Uterus (tissue), 4 donors: Measurements from ENCODE around the gene EPHA4. TPM values are rescaled to one million over a fixed set of nuclear protein-coding genes. Genes with fewer than 3 reads are reported as not detected.

Source experiments
- DNase-seq, 2 donors: peaks; one replicate each; pipeline ENCODE4 v3.0.0-alpha.2; 2019 to 2020
- H3K27ac ChIP-seq, 2 donors: fragments of 200-600 bp; sonication (generic); 1 replicate in 1 of 2; 2 replicates in 1 of 2; pipeline ENCODE4 v1.5.1; 2016 to 2018
- H3K27me3 ChIP-seq, 2 donors: fragments of 200-600 bp; sonication (generic); one replicate each; pipeline ENCODE4 v1.5.1; 2018 to 2019; ENCODE audit warnings: control low read depth in 1 of 2
- H3K36me3 ChIP-seq, 2 donors: fragments of 200-600 bp; sonication (generic); one replicate each; pipeline ENCODE4 v1.5.1; 2019; ENCODE audit warnings: control low read depth in 1 of 2
- H3K4me1 ChIP-seq, 2 donors: fragments of 200-600 bp; sonication (generic); one replicate each; pipeline ENCODE4 v1.5.1; 2018 to 2019; ENCODE audit warnings: control low read depth in 1 of 2
- H3K4me3 ChIP-seq, 2 donors: fragments of 200-600 bp; sonication (generic); 1 replicate in 1 of 2; 2 replicates in 1 of 2; pipeline ENCODE4 v1.5.1; 2018 to 2019; ENCODE audit warnings: mild to moderate bottlenecking in 1 of 2
- H3K9me3 ChIP-seq, 2 donors: fragments of 200-600 bp; sonication (generic); one replicate each; pipeline ENCODE4 v1.5.1; 2019; ENCODE audit warnings: control low read depth in 1 of 2
- CTCF ChIP-seq, 4 experiments: fragments of 200-600 bp in 2 of 4; fragments of 450-650 bp in 2 of 4; sonication (generic) in 2 of 4; IDR thresholded peaks; one replicate each; pipeline ENCODE4 v1.5.1; 2016 to 2019; ENCODE audit warnings: antibody characterized with exemption in 4 of 4, mild to moderate bottlenecking in 2 of 4, moderate library complexity in 1 of 4
- POLR2A ChIP-seq, 2 donors: fragments of 450-650 bp; IDR thresholded peaks; one replicate each; pipeline ENCODE4 v1.6.1; 2016; ENCODE audit warnings: antibody characterized with exemption in 2 of 2, mild to moderate bottlenecking in 1 of 2, moderate library complexity in 1 of 2
- intact Hi-C: fragments of 100-400 bp; cut with DNase I; formaldehyde crosslinking; loops from one replicate; pipeline ENCODE4 v1.15.1; 2023; ENCODE audit warnings: low total_unique reads
- total RNA-seq, 4 donors: library from RNA; depleted of rRNA in 3 of 4; stranded (reverse); fragments of >200 nt in 3 of 4; gene quantifications; one replicate each; pipeline versions ENCODE4 v1.1.0 to v1.2.4, GENCODE V29; 2014 to 2023
- donor health status: DM: yes; HTN: yes; CAD: no.

Gene EPHA4
- total RNA-seq, 4 donors from 2014 or later = 45.6 to 84.7 (median 66.8) TPM

- Histone ChIP-seq H3K4me1 (peaks cover 0 to 6% of the 10 kb centered on the region in 2 donors), H3K36me3 (no peaks in the 10 kb centered on the region), H3K27ac (no peak overlapping the region), H3K4me3 (no peak overlapping the region), H3K27me3 (no peaks in the 10 kb centered on the region), H3K9me3 (no peaks in the 10 kb centered on the region)
- DNase-seq = no peak
- no peak for TF ChIP-seq CTCF (IDR thresholded peaks at IDR 0.05)
- TF ChIP-seq POLR2A (IDR thresholded peaks at IDR 0.05) = no peak
- intact Hi-C loops = no loop called here
Observed at GRCh38 chr2:221476195-221476594, 95.9 kb downstream of the EPHA4 start.

- Histone ChIP-seq H3K27ac (no peak overlapping the region), H3K4me3 (no peak overlapping the region), H3K36me3 (no peaks in the 10 kb centered on the region), H3K4me1 (no peaks in the 10 kb centered on the region), H3K9me3 (no peaks in the 10 kb centered on the region), H3K27me3 (no peaks in the 10 kb centered on the region)
- no peak for DNase-seq
- TF ChIP-seq CTCF (IDR thresholded peaks at IDR 0.05) (no peak), POLR2A (IDR thresholded peaks at IDR 0.05) (no peak)
- intact Hi-C loops = no loop called here
Observed at GRCh38 chr2:221473451-221473850, 98.7 kb downstream of the EPHA4 start.

GRCh38 chr2:221468317-221468716 is 103.8 kb downstream of the EPHA4 start:
- Histone ChIP-seq H3K27ac (peak overlapping the region in 1 of 2 donors; percentile 7), H3K4me1 (no peaks in the 10 kb centered on the region), H3K4me3 (no peak overlapping the region), H3K36me3 (no peaks in the 10 kb centered on the region), H3K27me3 (no peaks in the 10 kb centered on the region), H3K9me3 (no peaks in the 10 kb centered on the region)
- no peak for DNase-seq
- intact Hi-C loops = no loop called here
- TF ChIP-seq POLR2A (IDR thresholded peaks at IDR 0.05) (no peak), CTCF (IDR thresholded peaks at IDR 0.05) (no peak)

- intact Hi-C loops = no loop called here
- Histone ChIP-seq H3K9me3 (no peaks in the 10 kb centered on the region), H3K4me1 (no peaks in the 10 kb centered on the region), H3K27ac (no peak overlapping the region), H3K4me3 (no peak overlapping the region), H3K27me3 (no peaks in the 10 kb centered on the region), H3K36me3 (no peaks in the 10 kb centered on the region)
- TF ChIP-seq CTCF (IDR thresholded peaks at IDR 0.05) = no peak
- no peak for TF ChIP-seq POLR2A (IDR thresholded peaks at IDR 0.05)
- no peak for DNase-seq
Observed at GRCh38 chr2:221467610-221468009, 104.5 kb downstream of the EPHA4 start.

- TF ChIP-seq CTCF (IDR thresholded peaks at IDR 0.05) (no peak), POLR2A (IDR thresholded peaks at IDR 0.05) (no peak)
- Histone ChIP-seq H3K27ac (no peak overlapping the region), H3K9me3 (no peaks in the 10 kb centered on the region), H3K4me1 (no peaks in the 10 kb centered on the region), H3K27me3 (no peaks in the 10 kb centered on the region), H3K4me3 (no peak overlapping the region), H3K36me3 (no peaks in the 10 kb centered on the region)
- intact Hi-C loops = no loop called here
- DNase-seq = no peak
Observed at GRCh38 chr2:221466744-221467143, 105.4 kb downstream of the EPHA4 start.
